ENCODE results near the gene SLC39A1.
A peak's percentile ranks its signal among the peaks of the same experiment; 100 is the strongest.

SLC39A1 gene

GRCh38 chr1:153945131-153945794, 18.1 kb downstream of the SLC39A1 start:
- Mint-ChIP-seq H3K27ac (peak overlapping the region; percentile 95), H3K36me3 (peaks cover 8% of the 10 kb centered on the region), H3K4me3 (peak overlapping the region; percentile 90), H3K27me3 (no peaks in the 10 kb centered on the region), H3K4me1 (peaks cover 38% of the 10 kb centered on the region), H3K9me3 (no peaks in the 10 kb centered on the region)

- peak overlapping the region; percentile 95 for H3K27ac Mint-ChIP-seq
- no peaks in the 10 kb centered on the region for H3K9me3 Mint-ChIP-seq
- peaks cover 10% of the 10 kb centered on the region for H3K36me3 Mint-ChIP-seq
- H3K27me3 Mint-ChIP-seq = no peaks in the 10 kb centered on the region
- peaks cover 39% of the 10 kb centered on the region for H3K4me1 Mint-ChIP-seq
- peak overlapping the region; percentile 90 for H3K4me3 Mint-ChIP-seq
Observed at GRCh38 chr1:153944827-153945117, 18.6 kb downstream of the SLC39A1 start.

DNA sequence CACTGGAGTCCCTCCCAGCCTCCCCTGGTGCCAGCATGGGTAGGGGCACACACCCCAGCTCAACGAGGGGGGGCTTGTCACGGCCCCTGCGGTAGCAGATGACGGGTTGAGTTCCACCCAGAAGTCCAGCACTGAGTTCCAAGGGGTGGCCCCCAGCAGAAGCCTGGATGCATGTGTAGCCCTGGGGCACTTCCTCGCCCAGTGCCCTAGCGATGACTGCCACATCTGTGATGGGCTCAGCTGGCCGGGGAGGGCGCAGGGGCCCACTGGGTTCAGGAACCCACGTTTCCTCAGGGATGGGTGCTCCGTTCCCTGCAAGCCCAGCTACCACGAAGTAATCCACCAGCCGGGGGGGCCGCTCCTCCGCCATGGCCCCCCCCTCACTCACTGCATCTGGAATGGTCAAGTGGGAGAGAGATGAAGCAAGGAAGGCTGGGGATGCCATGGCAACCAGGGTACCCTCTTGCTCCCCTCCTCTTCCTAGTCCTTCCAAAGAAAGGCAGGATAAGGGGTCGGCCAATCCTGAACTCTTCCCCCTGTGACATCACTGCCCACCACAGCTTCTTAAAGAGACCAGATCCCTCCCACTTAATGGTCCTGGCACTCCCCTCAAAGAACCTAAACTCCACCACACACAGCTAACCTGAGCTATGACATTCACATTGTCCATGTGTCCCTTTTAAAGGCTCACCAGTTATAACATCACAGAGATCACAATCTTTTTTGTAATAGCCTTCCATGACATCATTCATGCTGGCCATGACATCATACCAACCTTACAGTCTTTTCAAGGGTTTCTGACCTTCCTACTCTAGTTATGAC, 19.1 kb downstream of the SLC39A1 start:
- H3K4me1 Mint-ChIP-seq = peaks cover 39% of the 10 kb centered on the region
- peak overlapping the region; percentile 90 for H3K4me3 Mint-ChIP-seq
- H3K27me3 Mint-ChIP-seq = no peaks in the 10 kb centered on the region
- H3K9me3 Mint-ChIP-seq = no peaks in the 10 kb centered on the region
- peaks cover 12% of the 10 kb centered on the region for H3K36me3 Mint-ChIP-seq
- H3K27ac Mint-ChIP-seq = peak overlapping the region; percentile 95

DNA sequence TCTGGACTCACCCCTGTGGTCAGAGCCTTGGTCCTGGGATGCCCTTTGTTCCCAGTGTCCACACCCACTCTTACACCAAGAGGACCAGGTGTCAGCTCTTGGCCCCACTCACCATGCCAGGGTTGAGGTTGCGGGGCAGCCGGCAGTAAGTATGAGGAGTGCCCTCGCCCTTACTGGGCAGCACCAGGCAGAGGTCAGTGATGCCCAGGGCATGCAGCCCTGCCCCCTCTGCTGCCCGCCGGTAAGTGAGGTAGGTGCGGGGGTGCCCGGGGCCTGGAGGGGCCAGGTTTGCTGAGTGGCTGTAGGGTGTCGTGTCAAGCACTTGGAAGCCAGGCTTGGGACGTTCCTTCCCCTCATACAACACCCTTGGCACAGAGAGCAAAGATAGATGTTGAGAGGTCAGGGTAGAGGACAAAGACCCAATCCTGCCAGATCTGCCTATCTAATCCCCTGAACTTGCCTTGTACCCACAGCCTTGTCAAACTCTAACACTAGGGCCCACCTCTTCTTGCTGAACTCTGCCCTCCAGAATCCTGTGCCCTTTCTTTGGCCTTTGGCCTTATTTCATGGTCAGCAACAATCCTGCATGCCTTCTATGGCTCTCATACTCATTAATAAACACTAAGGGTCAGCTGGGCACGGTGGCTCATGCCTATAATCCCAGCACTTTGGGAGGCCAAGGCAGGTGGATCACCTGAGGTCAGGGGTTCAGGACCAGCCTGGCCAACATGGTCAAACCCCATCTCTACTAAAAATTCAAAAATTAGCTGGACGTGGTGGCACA, 20.4 kb downstream of the SLC39A1 start:
- Mint-ChIP-seq H3K27ac (peak overlapping the region; percentile 84), H3K36me3 (peaks cover 12% of the 10 kb centered on the region), H3K9me3 (no peaks in the 10 kb centered on the region), H3K4me3 (peak overlapping the region; percentile 30), H3K27me3 (no peaks in the 10 kb centered on the region), H3K4me1 (peaks cover 39% of the 10 kb centered on the region)

DNA sequence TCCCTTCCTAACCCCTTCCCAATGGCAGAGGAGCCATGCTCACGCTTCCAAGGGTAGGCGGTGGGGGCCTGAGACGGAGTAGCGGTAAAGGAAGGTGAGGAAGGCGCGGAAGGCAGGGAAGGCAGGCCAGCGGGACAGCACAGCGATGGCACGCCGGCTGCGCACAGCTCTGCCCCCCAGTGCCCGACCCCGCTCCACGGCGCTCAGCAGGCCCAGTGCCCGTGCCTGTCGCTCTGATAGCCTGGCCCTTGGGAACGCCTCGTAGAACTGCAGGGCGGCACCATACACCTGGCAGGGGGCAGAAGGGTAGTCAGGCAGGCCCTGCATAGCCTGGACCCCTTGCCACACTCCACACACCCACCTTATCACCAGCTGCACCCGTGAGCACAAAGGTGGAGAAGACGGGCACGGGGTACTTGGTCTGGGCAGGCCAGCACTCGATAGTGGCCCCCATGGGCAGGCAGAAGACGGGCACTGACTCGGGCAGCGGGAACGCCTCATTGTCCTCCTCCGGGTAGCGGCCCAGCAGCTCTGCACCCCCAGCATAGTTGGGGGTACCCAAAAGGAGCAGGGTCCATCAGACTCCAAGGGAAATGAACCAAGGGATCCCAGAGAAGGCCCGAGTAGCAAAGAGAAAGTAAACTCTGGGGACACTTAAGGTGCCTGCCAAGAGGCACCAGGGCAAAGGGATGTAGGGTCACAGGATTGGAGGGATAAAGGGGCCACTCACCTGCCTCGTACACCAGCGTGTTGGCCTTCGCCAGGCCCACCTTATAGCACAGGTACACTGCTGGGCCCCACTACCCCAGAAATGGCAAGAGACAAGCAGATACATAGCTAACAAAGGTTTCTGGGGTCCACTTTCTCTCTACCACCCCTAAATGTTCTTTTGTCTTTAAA, 21.3 kb downstream of the SLC39A1 start:
- no peak overlapping the region for H3K27ac Mint-ChIP-seq
- no peaks in the 10 kb centered on the region for H3K27me3 Mint-ChIP-seq
- no peak overlapping the region for H3K4me3 Mint-ChIP-seq
- no peaks in the 10 kb centered on the region for H3K9me3 Mint-ChIP-seq
- H3K4me1 Mint-ChIP-seq = peaks cover 39% of the 10 kb centered on the region
- peaks cover 12% of the 10 kb centered on the region for H3K36me3 Mint-ChIP-seq

- Mint-ChIP-seq H3K36me3 (peaks cover 15% of the 10 kb centered on the region), H3K4me3 (no peak overlapping the region), H3K4me1 (peaks cover 43% of the 10 kb centered on the region), H3K27me3 (no peaks in the 10 kb centered on the region), H3K9me3 (no peaks in the 10 kb centered on the region), H3K27ac (no peak overlapping the region)
Observed at GRCh38 chr1:153940756-153941155, 22.6 kb downstream of the SLC39A1 start.

GRCh38 chr1:153939476-153939875, 23.9 kb downstream of the SLC39A1 start:
- Mint-ChIP-seq H3K36me3 (peaks cover 13% of the 10 kb centered on the region), H3K4me3 (no peak overlapping the region), H3K27ac (no peak overlapping the region), H3K4me1 (peaks cover 38% of the 10 kb centered on the region), H3K9me3 (no peaks in the 10 kb centered on the region), H3K27me3 (no peaks in the 10 kb centered on the region)

DNA sequence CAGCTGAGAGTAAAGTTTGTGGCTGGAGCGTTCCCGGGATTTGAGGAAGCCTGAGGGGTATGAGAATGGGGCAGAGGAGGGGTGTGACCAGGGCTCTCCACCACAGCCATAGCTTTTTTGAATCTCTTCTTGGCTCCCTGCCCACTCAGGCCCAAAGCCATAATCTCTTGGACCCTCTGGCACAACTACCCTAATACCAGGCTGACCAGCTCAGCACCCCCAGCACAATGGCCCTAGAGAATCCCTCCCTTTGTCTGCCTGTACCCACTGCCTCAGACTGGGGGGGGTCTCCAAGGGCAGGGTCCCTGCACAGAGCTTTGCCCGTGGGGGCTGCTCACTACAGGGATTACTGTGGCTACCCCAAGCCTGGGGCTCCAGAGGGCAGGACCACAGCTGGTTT, 24.3 kb downstream of the SLC39A1 start:
- Mint-ChIP-seq H3K4me3 (no peak overlapping the region), H3K27me3 (no peaks in the 10 kb centered on the region), H3K27ac (no peak overlapping the region), H3K9me3 (no peaks in the 10 kb centered on the region), H3K36me3 (peaks cover 13% of the 10 kb centered on the region), H3K4me1 (peaks cover 34% of the 10 kb centered on the region)

- Mint-ChIP-seq H3K4me1 (peaks cover 19% of the 10 kb centered on the region), H3K36me3 (peaks cover 13% of the 10 kb centered on the region), H3K27me3 (no peaks in the 10 kb centered on the region), H3K27ac (no peak overlapping the region), H3K4me3 (no peak overlapping the region), H3K9me3 (no peaks in the 10 kb centered on the region)
Observed at GRCh38 chr1:153937331-153937730, 26.0 kb downstream of the SLC39A1 start.

GRCh38 chr1:153936011-153936802, 27.1 kb downstream of the SLC39A1 start:
- Mint-ChIP-seq H3K9me3 (no peaks in the 10 kb centered on the region), H3K27me3 (no peaks in the 10 kb centered on the region), H3K27ac (peak overlapping the region; percentile 56), H3K4me1 (peaks cover 12% of the 10 kb centered on the region), H3K4me3 (no peak overlapping the region), H3K36me3 (peaks cover 13% of the 10 kb centered on the region)

DNA sequence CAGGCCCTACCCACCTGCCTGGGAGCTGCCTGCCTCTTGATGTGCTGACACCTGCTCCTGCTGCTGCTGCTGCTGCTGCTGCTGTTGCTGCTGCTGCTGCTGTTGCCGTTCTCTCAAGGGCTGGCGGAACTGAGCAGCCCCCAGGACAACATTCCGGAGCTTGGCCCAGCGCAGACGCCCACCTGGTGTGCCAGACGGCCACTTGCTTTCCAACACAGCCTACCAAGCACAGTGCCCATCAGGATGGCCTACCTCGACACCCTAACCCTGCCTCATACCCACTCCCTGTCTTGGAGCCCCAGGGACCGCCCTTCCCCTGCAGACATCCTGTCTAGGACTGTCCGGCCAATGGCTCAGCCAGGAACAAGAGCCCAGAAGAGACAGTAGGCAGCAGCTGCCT, 28.6 kb downstream of the SLC39A1 start:
- Mint-ChIP-seq H3K4me3 (no peak overlapping the region), H3K27ac (no peak overlapping the region), H3K27me3 (no peaks in the 10 kb centered on the region), H3K4me1 (peaks cover 4% of the 10 kb centered on the region), H3K9me3 (no peaks in the 10 kb centered on the region), H3K36me3 (peaks cover 7% of the 10 kb centered on the region)

DNA sequence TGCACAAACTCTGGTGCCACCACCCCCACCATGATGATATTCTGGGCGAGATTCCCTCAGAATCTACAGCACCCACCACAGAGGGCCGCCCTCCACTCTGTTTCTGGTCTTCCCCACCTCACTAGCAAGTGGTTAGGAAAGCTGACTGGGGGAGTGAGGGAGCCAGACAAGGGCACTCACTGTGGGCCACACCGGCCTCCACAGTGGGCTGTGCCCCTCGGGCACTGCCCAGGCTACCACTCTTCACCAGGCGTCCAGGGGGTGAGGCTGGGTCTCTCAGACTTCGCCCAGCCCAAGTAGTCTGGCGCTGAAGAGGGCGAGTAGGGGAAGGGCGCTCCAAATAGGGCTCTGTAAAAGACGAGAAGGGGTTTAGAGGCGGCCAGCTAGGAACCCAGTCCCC, 29.4 kb downstream of the SLC39A1 start:
- Mint-ChIP-seq H3K27me3 (no peaks in the 10 kb centered on the region), H3K36me3 (peaks cover 3% of the 10 kb centered on the region), H3K9me3 (no peaks in the 10 kb centered on the region), H3K27ac (no peak overlapping the region), H3K4me1 (peaks cover 5% of the 10 kb centered on the region), H3K4me3 (no peak overlapping the region)

- peaks cover 10% of the 10 kb centered on the region for H3K4me1 Mint-ChIP-seq
- no peak overlapping the region for H3K27ac Mint-ChIP-seq
- peaks cover 3% of the 10 kb centered on the region for H3K36me3 Mint-ChIP-seq
- no peaks in the 10 kb centered on the region for H3K9me3 Mint-ChIP-seq
- no peaks in the 10 kb centered on the region for H3K27me3 Mint-ChIP-seq
- no peak overlapping the region for H3K4me3 Mint-ChIP-seq
Observed at GRCh38 chr1:153933430-153933829, 29.9 kb downstream of the SLC39A1 start.

All from activated naive CD4-positive, alpha-beta T cell treated with anti-CD3 and anti-CD28 coated beads, Interleukin-2, amount 50 U/mL, for 24 hours (primary cell).